ENCODE data around the gene KLHDC7B.

The KLHDC7B gene

DNA sequence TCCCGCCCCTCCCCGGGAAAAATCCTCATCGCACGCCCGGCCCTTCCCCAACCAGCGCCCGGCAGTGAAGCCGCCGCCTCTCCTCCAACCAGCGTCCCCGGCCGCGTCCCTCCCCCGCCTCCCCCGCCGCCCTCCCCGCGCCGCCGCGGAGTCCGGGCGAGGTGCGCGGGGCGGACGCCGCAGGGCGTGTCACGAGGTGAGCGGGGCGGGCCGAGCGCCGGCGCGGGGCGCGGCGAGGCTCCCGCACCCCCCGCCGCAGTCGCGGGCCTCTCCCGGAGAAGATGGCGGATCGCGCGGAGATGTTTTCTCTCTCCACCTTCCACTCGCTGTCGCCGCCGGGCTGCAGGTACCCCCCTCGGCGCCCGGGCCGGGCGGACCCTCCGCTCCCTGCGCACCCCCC, 54.8 kb downstream of the KLHDC7B start, which contains the start of gene MAPK8IP2:
MAPK8IP2 (plus strand) TSS at position 256 of the 400 bp plus-strand sequence; CDS start at position 282, 26 bp downstream.
- peak in 1 of 2 experiments; percentile 58 for DNase-seq

Data from NCI-H446 (cell line).